Keratinocyte (primary cell): ENCODE results near the gene DCUN1D4. TPM values are rescaled to one million over a fixed set of nuclear protein-coding genes. Genes with fewer than 3 reads are reported as not detected.

Experiments
- DNase-seq: peaks from one replicate; pipeline ENCODE4 v3.0.0-alpha.2; 2011; ENCODE audit warnings: low read depth, missing footprints, low spot score
- FAIRE-seq: peaks from 2 replicates; lab custom pipeline; 2011; peaks lifted over from hg19 to GRCh38; lab: Jason Lieb, UNC
- H2AFZ ChIP-seq: 2 replicates; pipeline ENCODE4 v1.6.0; 2012; ENCODE audit warnings: low read length, control low read depth, inconsistent platforms; ENCODE audit not compliant: control insufficient read depth
- H3K27ac ChIP-seq: 2 replicates; pipeline ENCODE4 v1.5.1; 2011; ENCODE audit warnings: low read length; ENCODE audit not compliant: control insufficient read depth, insufficient read depth
- H3K27me3 ChIP-seq: 3 replicates; pipeline ENCODE4 v1.6.0; 2011; ENCODE audit warnings: low read length; ENCODE audit not compliant: control insufficient read depth, insufficient read depth; ENCODE audit errors: extremely low read depth
- H3K36me3 ChIP-seq, 2 experiments: 2 replicates in 1 of 2; 3 replicates in 1 of 2; pipeline ENCODE4 v1.5.1; 2011; ENCODE audit warnings: low read length in 2 of 2, mild to moderate bottlenecking in 1 of 2; ENCODE audit not compliant: control insufficient read depth in 2 of 2, insufficient read depth in 2 of 2; ENCODE audit errors: extremely low read depth in 1 of 2
- H3K4me1 ChIP-seq: 3 replicates; pipeline ENCODE4 v1.5.1; 2011; ENCODE audit warnings: low read length; ENCODE audit not compliant: control insufficient read depth, insufficient read depth; ENCODE audit errors: extremely low read depth
- H3K4me2 ChIP-seq: 3 replicates; pipeline ENCODE4 v1.6.0; 2011; ENCODE audit warnings: low read depth, low read length; ENCODE audit not compliant: control insufficient read depth, insufficient read depth; ENCODE audit errors: extremely low read depth
- H3K4me3 ChIP-seq, 3 experiments: fragments of 200-600 bp in 1 of 3; sonication (generic) in 1 of 3; 2 replicates in 2 of 3; 3 replicates in 1 of 3; pipeline ENCODE4 v1.5.1; 2011 to 2016; ENCODE audit warnings: low read length in 3 of 3, mild to moderate bottlenecking in 3 of 3, control low read depth in 2 of 3, inconsistent platforms in 1 of 3, low read depth in 1 of 3, mixed read lengths in 1 of 3, mixed run types in 1 of 3, moderate library complexity in 1 of 3; ENCODE audit not compliant: control insufficient read depth in 2 of 3, insufficient read depth in 2 of 3; ENCODE audit errors: extremely low read depth in 1 of 3
- H3K79me2 ChIP-seq: 2 replicates; pipeline ENCODE4 v1.6.0; 2012; ENCODE audit warnings: low read length; ENCODE audit not compliant: control insufficient read depth, insufficient read depth
- H3K9ac ChIP-seq: 3 replicates; pipeline ENCODE4 v1.6.0; 2011; ENCODE audit warnings: low read length; ENCODE audit not compliant: control insufficient read depth, insufficient read depth; ENCODE audit errors: extremely low read depth
- H3K9me1 ChIP-seq: 3 replicates; pipeline ENCODE4 v1.6.0; 2011; ENCODE audit warnings: low read length; ENCODE audit not compliant: control insufficient read depth, insufficient read depth; ENCODE audit errors: extremely low read depth
- H3K9me3 ChIP-seq: 2 replicates; pipeline ENCODE4 v1.5.1; 2012; ENCODE audit warnings: low read depth, low read length; ENCODE audit not compliant: control insufficient read depth
- H4K20me1 ChIP-seq: 3 replicates; pipeline ENCODE4 v1.6.0; 2011; ENCODE audit warnings: low read length; ENCODE audit not compliant: control insufficient read depth, insufficient read depth; ENCODE audit errors: extremely low read depth
- CTCF ChIP-seq, 3 experiments: IDR thresholded peaks in 1 of 3; conservative IDR thresholded peaks in 1 of 3; optimal IDR thresholded peaks in 1 of 3; 2 replicates in 2 of 3; 3 replicates in 1 of 3; pipeline versions ENCODE3 to v1.5.1; 2011; ENCODE audit warnings: low read length in 3 of 3, mild to moderate bottlenecking in 3 of 3, moderate library complexity in 2 of 3, control low read depth in 1 of 3, inconsistent platforms in 1 of 3; ENCODE audit not compliant: insufficient read depth in 2 of 3; ENCODE audit errors: extremely low read depth in 1 of 3
- EZH2 ChIP-seq: IDR thresholded peaks from one replicate; pipeline ENCODE4 v1.6.1; 2012; ENCODE audit warnings: inconsistent platforms, mild to moderate bottlenecking, low read length, moderate library complexity
- dilution Hi-C: fragments of 300-500 bp; cut with MboI; formaldehyde crosslinking; loops from one replicate; pipeline ENCODE4 v1.7.0; 2020; ENCODE audit warnings: low sequenced_read_pairs; ENCODE audit not compliant: extremely low pct_ligation_motif_present
- polyA plus RNA-seq, 5 experiments: library from polyadenylated mRNA; depleted of rRNA in 3 of 5; stranded (reverse) in 3 of 5; stranded (forward) in 1 of 5; unstranded in 1 of 5; fragments of >200 nt; gene quantifications; 1 replicate in 1 of 5; 2 replicates in 3 of 5; 3 replicates in 1 of 5; pipeline versions ENCODE4 v1.2.1 to v1.2.3, GENCODE V29; 2011 to 2012; ENCODE audit warnings: missing spikeins in 2 of 5, low read depth in 1 of 5, low replicate concordance in 1 of 5

DCUN1D4 gene
- polyA plus RNA-seq, 1 donor (not counting 4 experiments of a cell fraction or from before 2014, with no cell fraction given), result 59.9 TPM

- dilution Hi-C loops, result no loop called here
- peaks cover 7 to 15% of the 10 kb centered on the region in 2 experiments for H3K36me3 ChIP-seq
- H3K9me3 ChIP-seq, result no peaks in the 10 kb centered on the region
- no peaks in the 10 kb centered on the region for H3K9me1 ChIP-seq
- H3K27me3 ChIP-seq, result no peaks in the 10 kb centered on the region
- H4K20me1 ChIP-seq, result no peaks in the 10 kb centered on the region
- H3K27ac ChIP-seq, result no peak overlapping the region
- peaks cover 5% of the 10 kb centered on the region for H3K4me1 ChIP-seq
- FAIRE-seq (no peak), DNase-seq (no peak)
- H3K79me2 ChIP-seq, result peaks cover 93% of the 10 kb centered on the region
- no peak overlapping the region for H3K9ac ChIP-seq
- no peak overlapping the region for H3K4me2 ChIP-seq
- TF ChIP-seq CTCF (optimal IDR thresholded peaks at IDR 0.05 in 1 of 3, IDR thresholded peaks at IDR 0.05 in 1 of 3, conservative IDR thresholded peaks at IDR 0.05 in 1 of 3; ENCODE audit: extremely low read depth in 1 of 3, insufficient read depth in 2 of 3, low read length in 3 of 3), result no peak
- no peak for TF ChIP-seq EZH2
- H3K4me3 ChIP-seq, result no peak overlapping the region
- no peak overlapping the region for H2AFZ ChIP-seq
Measured at GRCh38 chr4:51850294-51850693, 7.3 kb downstream of the DCUN1D4 start.

GRCh38 chr4:51851090-51851936 is 8.4 kb downstream of the DCUN1D4 start:
- DNase-seq, result no peak
- H3K4me1 ChIP-seq, result peaks cover 4% of the 10 kb centered on the region
- no peak overlapping the region for H3K27ac ChIP-seq
- no peaks in the 10 kb centered on the region for H4K20me1 ChIP-seq
- no peak overlapping the region for H3K9ac ChIP-seq
- no peaks in the 10 kb centered on the region for H3K27me3 ChIP-seq
- H3K9me1 ChIP-seq, result no peaks in the 10 kb centered on the region
- H3K4me3 ChIP-seq, result no peak overlapping the region
- H3K79me2 ChIP-seq, result peaks cover 92% of the 10 kb centered on the region
- TF ChIP-seq CTCF (optimal IDR thresholded peaks at IDR 0.05 in 1 of 3, IDR thresholded peaks at IDR 0.05 in 1 of 3, conservative IDR thresholded peaks at IDR 0.05 in 1 of 3; ENCODE audit: extremely low read depth in 1 of 3, insufficient read depth in 2 of 3, low read length in 3 of 3), result no peak
- no peak for TF ChIP-seq EZH2
- no peak for FAIRE-seq
- no peaks in the 10 kb centered on the region for H3K9me3 ChIP-seq
- H3K36me3 ChIP-seq, result peaks cover 7 to 15% of the 10 kb centered on the region in 2 experiments
- dilution Hi-C loops, result no loop called here
- H2AFZ ChIP-seq, result no peak overlapping the region
- H3K4me2 ChIP-seq, result no peak overlapping the region
